ENCODE results near the gene SFMBT2.

GRCh38 chr10:7185367-7185690 is 225.5 kb downstream of the SFMBT2 start:
- no peak for TF ChIP-seq POLR2A (IDR thresholded peaks at IDR 0.05)
- no peak for TF ChIP-seq CTCF (IDR thresholded peaks at IDR 0.05)

Measured in body of pancreas (tissue), 4 donors.